ENCODE data around the gene CEACAM4. TPM values are rescaled to one million over a fixed set of nuclear protein-coding genes. Genes with fewer than 3 reads are reported as not detected.

The CEACAM4 gene
- total RNA-seq, 2 donors from 2014 or later: not detected

GRCh38 chr19:41623360-41623759 lies 3.5 kb downstream of the CEACAM4 start:
- Mint-ChIP-seq H3K9me3 (no peaks in the 10 kb centered on the region), H3K27ac (no peak overlapping the region), H3K36me3 (no peaks in the 10 kb centered on the region)
- DNase-seq (ENCODE audit: low spot score in 2 of 2) (no peak), ATAC-seq (no peak)

- no peak overlapping the region for H3K27ac Mint-ChIP-seq
- no peaks in the 10 kb centered on the region for H3K36me3 Mint-ChIP-seq
- ATAC-seq: no peak
- H3K9me3 Mint-ChIP-seq: no peaks in the 10 kb centered on the region
- no peak for DNase-seq (ENCODE audit: low spot score in 2 of 2)
Measured at GRCh38 chr19:41621654-41622053, 5.2 kb downstream of the CEACAM4 start.

GRCh38 chr19:41621226-41621625 lies 5.6 kb downstream of the CEACAM4 start:
- Mint-ChIP-seq H3K36me3 (no peaks in the 10 kb centered on the region), H3K9me3 (no peaks in the 10 kb centered on the region), H3K27ac (no peak overlapping the region)
- DNase-seq (ENCODE audit: low spot score in 2 of 2): no peak
- no peak for ATAC-seq

- no peak for DNase-seq (ENCODE audit: low spot score in 2 of 2)
- Mint-ChIP-seq H3K36me3 (no peaks in the 10 kb centered on the region), H3K27ac (no peak overlapping the region)
Measured at GRCh38 chr19:41620171-41620570, 6.7 kb downstream of the CEACAM4 start.

GRCh38 chr19:41619018-41619556 lies 7.8 kb downstream of the CEACAM4 start:
- H3K9me3 Mint-ChIP-seq: no peaks in the 10 kb centered on the region
- ATAC-seq (no peak), DNase-seq (ENCODE audit: low spot score in 2 of 2) (no peak)
- no peaks in the 10 kb centered on the region for H3K36me3 Mint-ChIP-seq
- H3K27ac Mint-ChIP-seq: no peak overlapping the region

More at GRCh38 chr19:41620171-41620570, 6.7 kb downstream of the CEACAM4 start:
- H3K9me3 Mint-ChIP-seq: no peaks in the 10 kb centered on the region
- ATAC-seq: no peak

- DNase-seq (ENCODE audit: low spot score in 2 of 2): no peak
- Mint-ChIP-seq H3K9me3 (no peaks in the 10 kb centered on the region), H3K27ac (no peak overlapping the region), H3K36me3 (no peaks in the 10 kb centered on the region)
- no peak for ATAC-seq
Measured at GRCh38 chr19:41617941-41618730, 8.7 kb downstream of the CEACAM4 start.

- no peak for ATAC-seq
- Mint-ChIP-seq H3K36me3 (no peaks in the 10 kb centered on the region), H3K9me3 (no peaks in the 10 kb centered on the region), H3K27ac (no peak overlapping the region)
- no peak for DNase-seq (ENCODE audit: low spot score in 2 of 2)
Measured at GRCh38 chr19:41616792-41617621, 9.9 kb downstream of the CEACAM4 start.

- Mint-ChIP-seq H3K36me3 (no peaks in the 10 kb centered on the region), H3K9me3 (no peaks in the 10 kb centered on the region), H3K27ac (no peak overlapping the region)
- DNase-seq (ENCODE audit: low spot score in 2 of 2) (no peak), ATAC-seq (no peak)
Measured at GRCh38 chr19:41615207-41615606, 11.7 kb downstream of the CEACAM4 start.

GRCh38 chr19:41612483-41612882 lies 14.4 kb downstream of the CEACAM4 start:
- no peaks in the 10 kb centered on the region for H3K9me3 Mint-ChIP-seq
- DNase-seq (ENCODE audit: low spot score in 2 of 2): no peak
- ATAC-seq: no peak
- no peaks in the 10 kb centered on the region for H3K36me3 Mint-ChIP-seq
- no peak overlapping the region for H3K27ac Mint-ChIP-seq

- ATAC-seq (no peak), DNase-seq (ENCODE audit: low spot score in 2 of 2) (no peak)
- Mint-ChIP-seq H3K27ac (no peak overlapping the region), H3K9me3 (no peaks in the 10 kb centered on the region), H3K36me3 (no peaks in the 10 kb centered on the region)
Measured at GRCh38 chr19:41610789-41611188, 16.1 kb downstream of the CEACAM4 start.

GRCh38 chr19:41607668-41608067 lies 19.2 kb downstream of the CEACAM4 start:
- ATAC-seq: no peak
- no peak for DNase-seq (ENCODE audit: low spot score in 2 of 2)
- H3K27ac Mint-ChIP-seq: no peak overlapping the region
- no peaks in the 10 kb centered on the region for H3K9me3 Mint-ChIP-seq
- no peaks in the 10 kb centered on the region for H3K36me3 Mint-ChIP-seq

- Mint-ChIP-seq H3K36me3 (no peaks in the 10 kb centered on the region), H3K9me3 (no peaks in the 10 kb centered on the region), H3K27ac (no peak overlapping the region)
- DNase-seq (ENCODE audit: low spot score in 2 of 2): no peak
- ATAC-seq: no peak
Measured at GRCh38 chr19:41606215-41606837, 20.5 kb downstream of the CEACAM4 start.

- Mint-ChIP-seq H3K27ac (no peak overlapping the region), H3K36me3 (no peaks in the 10 kb centered on the region), H3K9me3 (no peaks in the 10 kb centered on the region)
- ATAC-seq: no peak
- peak in 1 of 2 donors; percentile 18 for DNase-seq (ENCODE audit: low spot score in 2 of 2)
Measured at GRCh38 chr19:41604831-41605230, 22.0 kb downstream of the CEACAM4 start.

GRCh38 chr19:41601771-41602170 lies 25.1 kb downstream of the CEACAM4 start:
- Mint-ChIP-seq H3K9me3 (no peaks in the 10 kb centered on the region), H3K27ac (peak overlapping the region in 1 of 2 donors; percentile 28), H3K36me3 (no peaks in the 10 kb centered on the region)
- ATAC-seq (no peak), DNase-seq (ENCODE audit: low spot score in 2 of 2) (peak in 1 of 2 donors; percentile 7)

GRCh38 chr19:41599175-41599966 lies 27.5 kb downstream of the CEACAM4 start:
- DNase-seq (ENCODE audit: low spot score in 2 of 2): peak in 1 of 2 donors; percentile 38
- no peak overlapping the region for H3K27ac Mint-ChIP-seq

GRCh38 chr19:41597600-41598041 lies 29.3 kb downstream of the CEACAM4 start:
- peak; percentile 79 to 83 for ATAC-seq
- H3K9me3 Mint-ChIP-seq: no peaks in the 10 kb centered on the region
- no peak overlapping the region for H3K27ac Mint-ChIP-seq
- H3K36me3 Mint-ChIP-seq: no peaks in the 10 kb centered on the region
- DNase-seq (ENCODE audit: low spot score in 2 of 2): peak; percentile 60 to 76

More at GRCh38 chr19:41599175-41599966, 27.5 kb downstream of the CEACAM4 start:
- no peak for ATAC-seq
- Mint-ChIP-seq H3K36me3 (no peaks in the 10 kb centered on the region), H3K9me3 (no peaks in the 10 kb centered on the region)

All from activated naive CD4-positive, alpha-beta T cell treated with anti-CD3 and anti-CD28 coated beads, Interleukin-2, amount 50 U/mL, for 72 hours (primary cell).